ENCODE data around the gene GNB5. TPM values are rescaled to one million over a fixed set of nuclear protein-coding genes. Genes with fewer than 3 reads are reported as not detected.

GNB5 gene
- total and polyA plus RNA-seq, 2 of the 13 experiments (the other 11 are each of a cell fraction or from before 2014, with no cell fraction given), result 13.7 to 14.4 TPM

DNA sequence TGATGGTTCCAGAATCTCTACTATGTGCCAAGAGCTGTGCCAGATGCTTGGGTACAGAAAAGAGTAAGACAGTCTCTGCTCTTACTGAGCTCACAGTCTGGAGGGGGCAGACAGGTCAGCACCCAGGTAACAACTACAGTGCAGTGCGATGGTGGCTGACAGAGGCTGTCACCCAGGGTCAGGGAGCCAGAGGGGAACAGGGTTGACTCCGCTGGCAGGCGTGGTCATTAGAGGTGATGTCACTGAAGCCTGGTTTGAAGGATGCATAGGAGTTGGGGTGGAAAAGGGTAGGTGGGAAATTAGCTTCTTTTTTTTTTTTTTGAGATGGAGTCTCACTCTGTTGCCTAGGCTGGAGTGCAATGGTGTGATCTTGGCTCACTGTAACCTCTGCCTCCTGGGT is 31.5 kb downstream of the GNB5 start:
- H3K9me3 ChIP-seq (ENCODE audit: low read length), result no peaks in the 10 kb centered on the region
- POLR2A ChIA-PET, result interaction anchor here (0.7 kb wide), 1 partner anchor 20 kb away, joined by 3 read pairs; no protein-coding TSS in a partner anchor
- H3K4me1 ChIP-seq (ENCODE audit: insufficient read depth, low read length), result peaks cover 21% of the 10 kb centered on the region
- in situ Hi-C loops (cut with HindIII; ENCODE audit: extremely low pct_ligation_motif_present, low pct_unique_long_range_greater_than_20kb), result no loop called here
- H3K4me2 ChIP-seq (ENCODE audit: low read depth, low read length), result no peak overlapping the region
- no peak overlapping the region for H2AFZ ChIP-seq (ENCODE audit: low read length)
- no peak for DNase-seq (ENCODE audit: low spot score)
- H3K4me3 ChIP-seq (replicated peaks in 1 of 3; ENCODE audit: insufficient read depth in 1 of 3, low read depth in 2 of 3, low read length in 3 of 3), result no peak overlapping the region
- H3K79me2 ChIP-seq (ENCODE audit: insufficient read depth, low read length), result no peaks in the 10 kb centered on the region
- H3K9ac ChIP-seq (ENCODE audit: insufficient read depth, low read depth, low read length), result no peak overlapping the region
- BruUV-seq (replicated peaks), result no TSS peak
- no peaks in the 10 kb centered on the region for H3K27me3 ChIP-seq (ENCODE audit: control insufficient read depth in 1 of 2, insufficient read depth in 2 of 2, low read length in 2 of 2)
- peaks cover 0 to 13% of the 10 kb centered on the region in 2 experiments; a peak in 2 of 5 replicates for H3K36me3 ChIP-seq (replicated peaks in 1 of 2; ENCODE audit: control insufficient read depth in 1 of 2, insufficient read depth in 2 of 2, low read length in 2 of 2)
- ATAC-seq, result no peak
- no peak overlapping the region for H3K27ac ChIP-seq (ENCODE audit: extremely low read length, insufficient read depth, low read length)
- no peak for TF ChIP-seq CSRNP1 (CRISPR knock-in tag; IDR thresholded peaks at IDR 0.05)
- TF ChIP-seq MAFF (IDR thresholded peaks at IDR 0.05; ENCODE audit: low read depth, low read length), result no peak
- no peak for TF ChIP-seq THAP7 (CRISPR knock-in tag; IDR thresholded peaks at IDR 0.05)
- TF ChIP-seq ZNF546 (CRISPR knock-in tag; conservative IDR thresholded peaks at IDR 0.05), result no peak
- TF ChIP-seq, protein P1, sequence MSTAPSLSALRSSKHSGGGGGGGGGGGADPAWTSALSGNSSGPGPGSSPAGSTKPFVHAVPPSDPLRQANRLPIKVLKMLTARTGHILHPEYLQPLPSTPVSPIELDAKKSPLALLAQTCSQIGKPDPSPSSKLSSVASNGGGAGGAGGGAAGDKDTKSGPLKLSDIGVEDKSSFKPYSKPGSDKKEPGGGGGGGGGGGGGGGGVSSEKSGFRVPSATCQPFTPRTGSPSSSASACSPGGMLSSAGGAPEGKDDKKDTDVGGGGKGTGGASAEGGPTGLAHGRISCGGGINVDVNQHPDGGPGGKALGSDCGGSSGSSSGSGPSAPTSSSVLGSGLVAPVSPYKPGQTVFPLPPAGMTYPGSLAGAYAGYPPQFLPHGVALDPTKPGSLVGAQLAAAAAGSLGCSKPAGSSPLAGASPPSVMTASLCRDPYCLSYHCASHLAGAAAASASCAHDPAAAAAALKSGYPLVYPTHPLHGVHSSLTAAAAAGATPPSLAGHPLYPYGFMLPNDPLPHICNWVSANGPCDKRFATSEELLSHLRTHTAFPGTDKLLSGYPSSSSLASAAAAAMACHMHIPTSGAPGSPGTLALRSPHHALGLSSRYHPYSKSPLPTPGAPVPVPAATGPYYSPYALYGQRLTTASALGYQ (CRISPR knock-in tag; IDR thresholded peaks at IDR 0.05), result no peak
- TF ChIP-seq RNF2 (conservative IDR thresholded peaks at IDR 0.05; ENCODE audit: low read depth), result no peak
- TF ChIP-seq NKX3-1 (CRISPR knock-in tag; IDR thresholded peaks at IDR 0.05), result no peak
- no peak for TF ChIP-seq KDM1A (CRISPR knock-in tag; IDR thresholded peaks at IDR 0.05)
- no peak for TF ChIP-seq ZBTB14 (CRISPR knock-in tag; IDR thresholded peaks at IDR 0.05)
- TF ChIP-seq TMF1 (CRISPR knock-in tag; IDR thresholded peaks at IDR 0.05; ENCODE audit: low read depth), result no peak
- no peak for TF ChIP-seq SP1 (IDR thresholded peaks at IDR 0.05)
- TF ChIP-seq SP1 (CRISPR knock-in tag; IDR thresholded peaks at IDR 0.05), result no peak
- no peak for TF ChIP-seq ZNF331 (CRISPR knock-in tag; IDR thresholded peaks at IDR 0.05)
- no peak for TF ChIP-seq GABPA (IDR thresholded peaks at IDR 0.05; ENCODE audit: low read depth, low read length)
- TF ChIP-seq GABPA (CRISPR knock-in tag; IDR thresholded peaks at IDR 0.05; ENCODE audit: low read depth), result no peak
- no peak for TF ChIP-seq SRSF1 (optimal IDR thresholded peaks at IDR 0.05; ENCODE audit: low read depth, low read length)
- no peak for TF ChIP-seq ZNF17 (CRISPR knock-in tag; IDR thresholded peaks at IDR 0.05)
- TF ChIP-seq ZNF841 (CRISPR knock-in tag; IDR thresholded peaks at IDR 0.05; ENCODE audit: borderline replicate concordance), result no peak
- no peak for TF ChIP-seq TRIM24 (CRISPR knock-in tag; IDR thresholded peaks at IDR 0.05)
- no peak for TF ChIP-seq ZNF547 (CRISPR knock-in tag; IDR thresholded peaks at IDR 0.05)
- intact Hi-C loops (cut with micrococcal nuclease; ENCODE audit: unreplicated experiment), result no loop called here
- no peaks in the 10 kb centered on the region for H4K20me1 ChIP-seq (ENCODE audit: insufficient read depth, low read length)
- WGBS (ENCODE audit: low lambda C conversion rate), result 98% methylated on average over 3 of the region's 3 CpGs
- CTCF ChIA-PET (ENCODE audit: low intra/inter-chr PET ratio, low total read pairs), result no interaction called here
- no peak for FAIRE-seq

Measured in HepG2 (cell line).